ENCODE results near the gene TEN1.

The TEN1 gene

GRCh38 chr17:76022973-76023899, 44.2 kb downstream of the TEN1 start:
- TF ChIP-seq, protein P1, sequence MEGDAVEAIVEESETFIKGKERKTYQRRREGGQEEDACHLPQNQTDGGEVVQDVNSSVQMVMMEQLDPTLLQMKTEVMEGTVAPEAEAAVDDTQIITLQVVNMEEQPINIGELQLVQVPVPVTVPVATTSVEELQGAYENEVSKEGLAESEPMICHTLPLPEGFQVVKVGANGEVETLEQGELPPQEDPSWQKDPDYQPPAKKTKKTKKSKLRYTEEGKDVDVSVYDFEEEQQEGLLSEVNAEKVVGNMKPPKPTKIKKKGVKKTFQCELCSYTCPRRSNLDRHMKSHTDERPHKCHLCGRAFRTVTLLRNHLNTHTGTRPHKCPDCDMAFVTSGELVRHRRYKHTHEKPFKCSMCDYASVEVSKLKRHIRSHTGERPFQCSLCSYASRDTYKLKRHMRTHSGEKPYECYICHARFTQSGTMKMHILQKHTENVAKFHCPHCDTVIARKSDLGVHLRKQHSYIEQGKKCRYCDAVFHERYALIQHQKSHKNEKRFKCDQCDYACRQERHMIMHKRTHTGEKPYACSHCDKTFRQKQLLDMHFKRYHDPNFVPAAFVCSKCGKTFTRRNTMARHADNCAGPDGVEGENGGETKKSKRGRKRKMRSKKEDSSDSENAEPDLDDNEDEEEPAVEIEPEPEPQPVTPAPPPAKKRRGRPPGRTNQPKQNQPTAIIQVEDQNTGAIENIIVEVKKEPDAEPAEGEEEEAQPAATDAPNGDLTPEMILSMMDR (IDR thresholded peaks at IDR 0.05; ENCODE audit: unreplicated experiment in 3 of 3), result no peak
- Mint-ChIP-seq H3K27me3 (ENCODE audit: low read depth) (peaks cover 4% of the 10 kb centered on the region), H3K27ac (no peak overlapping the region), H3K4me1 (peaks cover 3% of the 10 kb centered on the region), H3K4me3 (no peak overlapping the region), H3K9me3 (no peaks in the 10 kb centered on the region), H3K36me3 (ENCODE audit: low read depth) (no peaks in the 10 kb centered on the region)

- TF ChIP-seq, protein P1 (IDR thresholded peaks at IDR 0.05; ENCODE audit: unreplicated experiment in 3 of 3), result no peak
- Mint-ChIP-seq H3K27me3 (ENCODE audit: low read depth) (peaks cover 4% of the 10 kb centered on the region), H3K9me3 (no peaks in the 10 kb centered on the region), H3K27ac (no peak overlapping the region), H3K36me3 (ENCODE audit: low read depth) (no peaks in the 10 kb centered on the region), H3K4me1 (peaks cover 3% of the 10 kb centered on the region), H3K4me3 (no peak overlapping the region)
These were observed 44.8 kb downstream of the TEN1 start for GRCh38 chr17:76023900-76024237.

DNA sequence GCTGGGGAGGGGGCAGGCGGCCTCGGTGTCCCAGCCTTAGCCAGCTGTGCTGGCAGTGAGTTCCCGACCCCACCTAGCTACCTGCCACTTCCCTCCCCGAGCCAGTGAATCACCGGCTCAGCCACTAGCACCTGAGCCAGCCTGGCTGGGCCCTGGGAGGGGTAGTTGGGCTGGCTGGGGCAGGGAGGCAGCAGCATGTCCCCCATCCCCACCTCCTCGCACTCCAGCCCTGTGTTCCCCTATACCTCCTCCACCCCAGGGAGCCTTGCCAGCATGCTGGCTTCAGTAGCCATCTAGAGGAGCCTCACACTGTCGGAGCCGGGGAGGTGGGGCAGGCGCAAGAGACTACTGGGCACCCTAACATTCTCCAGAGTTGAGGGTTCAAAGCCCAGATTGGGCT, 45.3 kb downstream of the TEN1 start:
- Mint-ChIP-seq H3K36me3 (ENCODE audit: low read depth) (no peaks in the 10 kb centered on the region), H3K27ac (no peak overlapping the region), H3K4me1 (peaks cover 4% of the 10 kb centered on the region), H3K27me3 (ENCODE audit: low read depth) (peaks cover 8% of the 10 kb centered on the region), H3K9me3 (no peaks in the 10 kb centered on the region), H3K4me3 (no peak overlapping the region)
- TF ChIP-seq, protein P1 (IDR thresholded peaks at IDR 0.05; ENCODE audit: unreplicated experiment in 3 of 3), result no peak

GRCh38 chr17:76025294-76025693, 46.3 kb downstream of the TEN1 start:
- H3K27ac Mint-ChIP-seq, result no peak overlapping the region
- TF ChIP-seq, protein P1 (IDR thresholded peaks at IDR 0.05; ENCODE audit: unreplicated experiment in 3 of 3), result no peak
- no peaks in the 10 kb centered on the region for H3K9me3 Mint-ChIP-seq
- H3K4me3 Mint-ChIP-seq, result no peak overlapping the region
- H3K4me1 Mint-ChIP-seq, result peaks cover 7% of the 10 kb centered on the region
- no peaks in the 10 kb centered on the region for H3K36me3 Mint-ChIP-seq (ENCODE audit: low read depth)
- H3K27me3 Mint-ChIP-seq (ENCODE audit: low read depth), result peaks cover 6% of the 10 kb centered on the region

GRCh38 chr17:76026714-76027158, 47.7 kb downstream of the TEN1 start:
- H3K36me3 Mint-ChIP-seq (ENCODE audit: low read depth), result no peaks in the 10 kb centered on the region
- peaks cover 6% of the 10 kb centered on the region for H3K4me1 Mint-ChIP-seq
- H3K27ac Mint-ChIP-seq, result peak overlapping the region in 2 of 3 experiments; percentile 35 to 52
- TF ChIP-seq, protein P1 (IDR thresholded peaks at IDR 0.05; ENCODE audit: unreplicated experiment in 3 of 3), result no peak
- H3K27me3 Mint-ChIP-seq (ENCODE audit: low read depth), result peaks cover 6% of the 10 kb centered on the region
- no peaks in the 10 kb centered on the region for H3K9me3 Mint-ChIP-seq
- H3K4me3 Mint-ChIP-seq, result no peak overlapping the region

Data from nephron (organoid).